ENCODE measurements around the gene TBC1D22A. TPM values are rescaled to one million over a fixed set of nuclear protein-coding genes. Genes with fewer than 3 reads are reported as not detected.

TBC1D22A gene
- total and polyA plus RNA-seq, 8 donors, result 14.4 to 33.5 (median 15.7) TPM

DNA sequence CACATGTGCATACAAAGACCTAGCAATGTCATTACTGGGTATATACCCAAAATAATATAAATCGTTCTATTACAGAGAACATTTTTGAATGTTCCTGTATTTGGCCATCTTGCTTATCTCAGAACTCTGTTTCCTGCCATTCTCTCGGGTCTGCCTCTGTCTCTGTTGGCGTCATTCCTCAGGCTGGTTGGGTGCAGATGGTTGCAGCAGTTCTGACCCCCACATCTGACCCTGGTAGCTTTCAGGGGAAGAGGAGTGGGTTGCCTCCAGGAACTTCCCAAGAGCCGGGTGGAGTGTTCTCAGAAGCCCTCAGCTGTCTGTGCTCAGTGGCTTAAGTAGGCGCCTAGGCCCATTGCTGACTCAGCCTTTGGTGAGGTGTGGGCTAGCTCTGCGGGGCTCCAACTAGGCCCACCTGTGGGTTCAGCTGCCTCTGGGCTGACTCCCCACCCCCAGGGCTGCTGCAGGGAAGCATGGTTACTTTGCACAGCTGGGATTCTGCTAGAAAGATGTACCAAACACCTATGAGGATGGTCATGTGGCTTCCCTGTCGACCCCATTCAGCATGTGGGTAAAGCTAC, 114.0 kb downstream of the TBC1D22A start:
- TF ChIP-seq, protein P1, sequence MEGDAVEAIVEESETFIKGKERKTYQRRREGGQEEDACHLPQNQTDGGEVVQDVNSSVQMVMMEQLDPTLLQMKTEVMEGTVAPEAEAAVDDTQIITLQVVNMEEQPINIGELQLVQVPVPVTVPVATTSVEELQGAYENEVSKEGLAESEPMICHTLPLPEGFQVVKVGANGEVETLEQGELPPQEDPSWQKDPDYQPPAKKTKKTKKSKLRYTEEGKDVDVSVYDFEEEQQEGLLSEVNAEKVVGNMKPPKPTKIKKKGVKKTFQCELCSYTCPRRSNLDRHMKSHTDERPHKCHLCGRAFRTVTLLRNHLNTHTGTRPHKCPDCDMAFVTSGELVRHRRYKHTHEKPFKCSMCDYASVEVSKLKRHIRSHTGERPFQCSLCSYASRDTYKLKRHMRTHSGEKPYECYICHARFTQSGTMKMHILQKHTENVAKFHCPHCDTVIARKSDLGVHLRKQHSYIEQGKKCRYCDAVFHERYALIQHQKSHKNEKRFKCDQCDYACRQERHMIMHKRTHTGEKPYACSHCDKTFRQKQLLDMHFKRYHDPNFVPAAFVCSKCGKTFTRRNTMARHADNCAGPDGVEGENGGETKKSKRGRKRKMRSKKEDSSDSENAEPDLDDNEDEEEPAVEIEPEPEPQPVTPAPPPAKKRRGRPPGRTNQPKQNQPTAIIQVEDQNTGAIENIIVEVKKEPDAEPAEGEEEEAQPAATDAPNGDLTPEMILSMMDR (IDR thresholded peaks at IDR 0.05), result no peak
- ATAC-seq (no peak), DNase-seq (peak in 1 of 4 donors; percentile 24)
- Histone ChIP-seq H3K9me3 (peaks cover 4 to 11% of the 10 kb centered on the region in 2 donors), H3K4me1 (no peaks in the 10 kb centered on the region), H3K27ac (no peak overlapping the region), H3K36me3 (peaks cover 0 to 14% of the 10 kb centered on the region in 2 donors), H3K27me3 (no peaks in the 10 kb centered on the region), H3K4me3 (no peak overlapping the region)
- intact Hi-C loops (cut with DNase I), result no loop called here

DNA sequence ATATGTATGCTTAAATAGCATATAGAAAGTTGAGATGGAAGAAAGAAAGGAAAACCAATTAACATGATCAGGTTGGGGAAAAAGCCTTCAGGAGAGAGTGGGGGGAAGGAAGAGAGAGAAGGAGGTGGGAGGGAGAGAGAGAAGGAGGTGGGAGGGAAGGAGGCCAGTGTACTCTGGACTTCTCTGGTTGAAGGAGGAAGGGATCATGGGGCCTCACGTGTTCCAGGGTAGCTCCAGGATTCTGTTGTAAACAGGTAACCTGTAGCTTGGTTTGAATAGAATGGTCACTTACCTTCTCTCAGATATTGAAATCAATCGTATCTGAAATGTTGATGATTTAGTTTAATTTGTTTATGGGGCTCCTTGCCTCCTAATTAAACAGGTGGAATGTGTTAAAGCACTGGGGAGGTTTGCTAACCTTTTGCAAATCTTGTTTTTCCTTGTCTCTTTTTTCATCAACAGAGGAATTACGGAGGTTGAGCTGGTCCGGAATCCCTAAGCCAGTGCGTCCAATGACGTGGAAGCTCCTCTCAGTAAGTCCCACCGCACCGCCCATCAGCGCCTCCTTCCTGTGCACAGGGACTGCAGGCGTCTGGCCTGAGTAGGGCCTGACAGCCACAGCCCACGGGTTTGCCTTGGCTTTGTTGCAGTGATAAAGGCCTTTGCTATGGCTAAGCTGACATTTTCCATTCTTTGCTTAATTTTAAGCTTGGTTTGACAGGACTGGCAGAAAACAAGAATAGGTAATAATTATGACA, 115.9 kb downstream of the TBC1D22A start:
- no peak for ATAC-seq
- no peak overlapping the region for H3K27ac ChIP-seq

DNA sequence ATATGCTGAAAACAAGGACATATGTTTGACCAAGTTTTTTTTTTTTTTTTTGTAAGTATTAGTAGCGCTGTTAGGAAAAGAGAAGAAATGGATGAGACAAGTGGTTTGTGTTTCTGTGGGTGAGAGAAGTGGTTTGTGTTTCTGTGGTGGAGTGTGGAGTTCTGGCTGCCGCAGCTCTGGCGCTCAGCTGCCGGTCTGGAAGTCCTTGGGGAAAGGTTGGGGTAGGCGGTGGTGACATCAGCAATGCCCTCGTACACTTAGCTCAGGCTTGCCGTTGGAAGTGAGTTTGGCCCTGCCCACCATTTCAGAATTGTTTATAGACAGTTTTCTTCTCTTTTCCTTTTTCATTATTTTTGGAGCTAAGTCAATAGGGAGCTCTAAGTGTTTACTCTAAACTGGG, 116.6 kb downstream of the TBC1D22A start:
- peak in 1 of 4 donors; percentile 35 for DNase-seq
- ATAC-seq, result no peak
- Histone ChIP-seq H3K27ac (no peak overlapping the region), H3K4me3 (no peak overlapping the region), H3K4me1 (no peaks in the 10 kb centered on the region), H3K36me3 (peaks cover 0 to 25% of the 10 kb centered on the region in 2 donors), H3K9me3 (no peaks in the 10 kb centered on the region), H3K27me3 (no peaks in the 10 kb centered on the region)
- intact Hi-C loops (cut with DNase I), result no loop called here
- TF ChIP-seq, protein P1 (IDR thresholded peaks at IDR 0.05), result no peak

More for the DNA sequence above, 115.9 kb downstream of the TBC1D22A start:
- H3K9me3 ChIP-seq, result no peaks in the 10 kb centered on the region
- peaks cover 0 to 18% of the 10 kb centered on the region in 2 donors for H3K36me3 ChIP-seq
- TF ChIP-seq, protein P1 (IDR thresholded peaks at IDR 0.05), result no peak
- no peaks in the 10 kb centered on the region for H3K4me1 ChIP-seq
- H3K27me3 ChIP-seq, result no peaks in the 10 kb centered on the region
- intact Hi-C loops (cut with DNase I), result no loop called here
- H3K4me3 ChIP-seq, result no peak overlapping the region
- no peak for DNase-seq

DNA sequence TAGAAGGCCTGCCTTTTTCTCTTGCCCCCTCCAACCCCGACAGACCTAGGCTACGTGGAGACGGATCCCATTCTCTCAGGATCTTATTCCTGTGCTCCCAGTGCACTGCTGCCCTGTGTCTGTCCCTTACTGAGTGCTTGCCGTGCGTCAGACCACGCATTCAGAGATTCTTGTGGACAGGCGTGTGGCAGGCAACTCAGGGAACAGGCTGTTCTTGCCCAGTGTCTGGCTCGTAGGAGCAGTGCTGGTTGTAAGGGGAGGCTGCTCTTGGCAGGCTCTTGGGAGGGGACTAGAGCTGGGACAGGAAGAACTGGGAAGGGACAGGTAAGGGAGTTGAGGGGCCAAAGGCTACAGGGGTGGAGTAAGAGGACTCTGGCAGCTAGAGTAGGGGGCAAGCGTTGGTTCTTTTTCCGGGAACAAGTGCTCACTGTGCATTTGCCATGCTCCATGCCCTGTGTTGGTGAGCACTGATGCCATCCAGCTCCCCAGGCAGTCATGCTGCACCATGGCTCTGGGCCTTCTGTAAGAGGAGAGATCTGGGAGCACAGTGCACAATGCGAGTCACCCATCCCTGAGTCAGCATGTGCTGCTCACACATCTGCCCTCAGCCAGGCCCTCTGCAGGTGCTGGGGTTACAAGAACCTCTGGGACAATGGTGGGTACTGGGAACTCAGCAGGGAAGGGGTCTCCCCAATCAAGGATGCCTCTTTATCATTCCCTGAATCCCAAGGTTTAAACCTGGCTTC, 119.1 kb downstream of the TBC1D22A start:
- DNase-seq, result no peak
- Histone ChIP-seq H3K4me3 (no peak overlapping the region), H3K27me3 (no peaks in the 10 kb centered on the region), H3K9me3 (no peaks in the 10 kb centered on the region), H3K4me1 (no peaks in the 10 kb centered on the region), H3K36me3 (peaks cover 0 to 38% of the 10 kb centered on the region in 2 donors), H3K27ac (no peak overlapping the region)
- peak; percentile 24 for ATAC-seq
- intact Hi-C loops (cut with DNase I), result no loop called here
- TF ChIP-seq, protein P1 (IDR thresholded peaks at IDR 0.05), result no peak

Data from left lung (tissue), 10 donors.